ENCODE data around the gene EDIL3.

DNA sequence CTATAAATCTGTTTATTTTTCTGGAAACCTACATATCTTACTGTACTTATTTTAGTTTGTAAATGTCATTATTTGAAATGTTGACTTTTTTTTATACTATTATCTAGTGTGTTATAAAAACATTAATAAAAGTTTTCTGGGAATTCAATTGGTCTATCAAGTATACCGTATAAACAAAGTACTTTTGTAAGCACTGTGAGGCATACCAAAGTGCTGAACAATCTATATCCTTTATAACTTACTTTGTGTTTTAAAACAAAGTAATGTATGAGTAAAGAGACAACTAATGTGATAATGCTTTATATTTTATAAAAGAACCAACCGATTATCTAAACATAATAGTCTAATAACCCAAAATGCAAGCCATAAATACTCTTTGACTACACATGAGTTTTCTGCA lies 23.1 kb downstream of the EDIL3 start:
- TF ChIP-seq POLR2A (IDR thresholded peaks at IDR 0.05): no peak
- TF ChIP-seq, protein P1, sequence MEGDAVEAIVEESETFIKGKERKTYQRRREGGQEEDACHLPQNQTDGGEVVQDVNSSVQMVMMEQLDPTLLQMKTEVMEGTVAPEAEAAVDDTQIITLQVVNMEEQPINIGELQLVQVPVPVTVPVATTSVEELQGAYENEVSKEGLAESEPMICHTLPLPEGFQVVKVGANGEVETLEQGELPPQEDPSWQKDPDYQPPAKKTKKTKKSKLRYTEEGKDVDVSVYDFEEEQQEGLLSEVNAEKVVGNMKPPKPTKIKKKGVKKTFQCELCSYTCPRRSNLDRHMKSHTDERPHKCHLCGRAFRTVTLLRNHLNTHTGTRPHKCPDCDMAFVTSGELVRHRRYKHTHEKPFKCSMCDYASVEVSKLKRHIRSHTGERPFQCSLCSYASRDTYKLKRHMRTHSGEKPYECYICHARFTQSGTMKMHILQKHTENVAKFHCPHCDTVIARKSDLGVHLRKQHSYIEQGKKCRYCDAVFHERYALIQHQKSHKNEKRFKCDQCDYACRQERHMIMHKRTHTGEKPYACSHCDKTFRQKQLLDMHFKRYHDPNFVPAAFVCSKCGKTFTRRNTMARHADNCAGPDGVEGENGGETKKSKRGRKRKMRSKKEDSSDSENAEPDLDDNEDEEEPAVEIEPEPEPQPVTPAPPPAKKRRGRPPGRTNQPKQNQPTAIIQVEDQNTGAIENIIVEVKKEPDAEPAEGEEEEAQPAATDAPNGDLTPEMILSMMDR (IDR thresholded peaks at IDR 0.05): no peak
- TF ChIP-seq POLR2AphosphoS5 (IDR thresholded peaks at IDR 0.05): no peak

All from gastroesophageal sphincter (tissue), 3 donors.